SIG-M5 (cell line): ENCODE measurements around the gene NTRK3.

Experiments used
- DNase-seq: peaks from one replicate; lab custom pipeline; 2025; lab: John Stamatoyannopoulos, UW

NTRK3 gene

GRCh38 chr15:87940768-87941167, 315.8 kb downstream of the NTRK3 start:
- no peak for DNase-seq

GRCh38 chr15:87939848-87940457, 316.6 kb downstream of the NTRK3 start:
- DNase-seq: no peak

GRCh38 chr15:87938031-87938430, 318.5 kb downstream of the NTRK3 start:
- no peak for DNase-seq

GRCh38 chr15:87935583-87935982, 321.0 kb downstream of the NTRK3 start:
- no peak for DNase-seq

GRCh38 chr15:87931584-87931983, 325.0 kb downstream of the NTRK3 start:
- DNase-seq: no peak

- no peak for DNase-seq
Observed at GRCh38 chr15:87930457-87930856, 326.1 kb downstream of the NTRK3 start.

- no peak for DNase-seq
Observed at GRCh38 chr15:87929841-87930240, 326.7 kb downstream of the NTRK3 start.

GRCh38 chr15:87924433-87924832, 332.1 kb downstream of the NTRK3 start:
- DNase-seq: no peak

- DNase-seq: no peak
Observed at GRCh38 chr15:87919064-87919463, 337.5 kb downstream of the NTRK3 start.

GRCh38 chr15:87917480-87917879, 339.1 kb downstream of the NTRK3 start:
- no peak for DNase-seq

- DNase-seq: no peak
Observed at GRCh38 chr15:87916208-87916607, 340.3 kb downstream of the NTRK3 start.

- no peak for DNase-seq
Observed at GRCh38 chr15:87910301-87910700, 346.2 kb downstream of the NTRK3 start.

- DNase-seq: no peak
Observed at GRCh38 chr15:87907676-87908446, 348.7 kb downstream of the NTRK3 start.

- no peak for DNase-seq
Observed at GRCh38 chr15:87906444-87906843, 350.1 kb downstream of the NTRK3 start.

- no peak for DNase-seq
Observed at GRCh38 chr15:87902772-87903426, 353.6 kb downstream of the NTRK3 start.

- no peak for DNase-seq
Observed at GRCh38 chr15:87901926-87902690, 354.4 kb downstream of the NTRK3 start.

- no peak for DNase-seq
Observed at GRCh38 chr15:87901008-87901407, 355.5 kb downstream of the NTRK3 start.

GRCh38 chr15:87896936-87897335, 359.6 kb downstream of the NTRK3 start:
- DNase-seq: no peak

GRCh38 chr15:87887177-87887576, 369.4 kb downstream of the NTRK3 start:
- DNase-seq: no peak

- DNase-seq: no peak
Observed at GRCh38 chr15:87881026-87881425, 375.5 kb downstream of the NTRK3 start.

- DNase-seq: no peak
Observed at GRCh38 chr15:87877822-87878542, 378.6 kb downstream of the NTRK3 start.
